OCI-LY1 (cell line): ENCODE results near the gene ANK3.

ENCODE experiments used
- EZH2 ChIP-seq: fragments of 200-600 bp; sonication (generic), shearing (Covaris generic); IDR thresholded peaks from 2 replicates; pipeline ENCODE4 v1.8.0; 2017; ENCODE audit warnings: borderline replicate concordance, mixed run types, mild to moderate bottlenecking, antibody characterized with exemption, low read length, moderate library complexity, mixed read lengths
- TF ChIP-seq, protein P1 (sequence below): fragments of 200-600 bp; sonication (generic), shearing (Covaris generic); IDR thresholded peaks from 2 replicates; pipeline ENCODE4 v1.5.1; 2017; ENCODE audit warnings: mild to moderate bottlenecking, antibody characterized with exemption, low read length, moderate library complexity, mixed read lengths

DNA sequence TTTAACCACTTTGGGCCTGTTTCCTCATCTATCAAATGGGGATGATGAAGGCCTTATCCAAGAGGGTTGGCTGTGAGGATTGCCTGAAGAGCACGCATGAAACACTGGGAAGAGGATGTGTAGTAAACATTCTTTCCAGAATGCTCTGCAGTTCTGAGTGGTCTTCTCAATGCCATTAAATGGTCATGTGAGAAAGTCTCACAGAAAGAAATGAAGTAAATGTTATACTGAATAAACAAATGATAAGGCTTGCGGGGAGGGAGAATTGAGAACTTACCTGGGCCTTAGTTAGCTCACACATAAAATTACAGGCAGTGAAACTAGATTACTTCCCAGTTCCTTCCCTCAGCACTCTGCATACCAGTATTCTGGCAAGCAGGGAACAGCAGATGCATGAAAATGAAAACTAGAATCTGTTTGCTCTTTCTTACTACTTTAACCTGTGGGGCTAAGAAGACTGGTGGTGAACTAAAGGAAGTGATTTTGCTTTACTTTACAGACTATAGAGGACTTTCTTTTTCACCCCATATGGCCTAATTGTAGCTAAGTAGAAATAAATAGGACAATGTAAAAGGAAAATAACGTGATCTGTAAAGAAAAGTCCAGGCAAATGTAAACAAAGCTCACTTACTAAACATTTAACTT is 348.1 kb downstream of the ANK3 start:
- TF ChIP-seq, protein P1, sequence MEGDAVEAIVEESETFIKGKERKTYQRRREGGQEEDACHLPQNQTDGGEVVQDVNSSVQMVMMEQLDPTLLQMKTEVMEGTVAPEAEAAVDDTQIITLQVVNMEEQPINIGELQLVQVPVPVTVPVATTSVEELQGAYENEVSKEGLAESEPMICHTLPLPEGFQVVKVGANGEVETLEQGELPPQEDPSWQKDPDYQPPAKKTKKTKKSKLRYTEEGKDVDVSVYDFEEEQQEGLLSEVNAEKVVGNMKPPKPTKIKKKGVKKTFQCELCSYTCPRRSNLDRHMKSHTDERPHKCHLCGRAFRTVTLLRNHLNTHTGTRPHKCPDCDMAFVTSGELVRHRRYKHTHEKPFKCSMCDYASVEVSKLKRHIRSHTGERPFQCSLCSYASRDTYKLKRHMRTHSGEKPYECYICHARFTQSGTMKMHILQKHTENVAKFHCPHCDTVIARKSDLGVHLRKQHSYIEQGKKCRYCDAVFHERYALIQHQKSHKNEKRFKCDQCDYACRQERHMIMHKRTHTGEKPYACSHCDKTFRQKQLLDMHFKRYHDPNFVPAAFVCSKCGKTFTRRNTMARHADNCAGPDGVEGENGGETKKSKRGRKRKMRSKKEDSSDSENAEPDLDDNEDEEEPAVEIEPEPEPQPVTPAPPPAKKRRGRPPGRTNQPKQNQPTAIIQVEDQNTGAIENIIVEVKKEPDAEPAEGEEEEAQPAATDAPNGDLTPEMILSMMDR, result no peak
- TF ChIP-seq EZH2, result no peak
